ENCODE data around the gene HS3ST2.
A peak's percentile ranks its signal among the peaks of the same experiment; 100 is the strongest.

The HS3ST2 gene

DNA sequence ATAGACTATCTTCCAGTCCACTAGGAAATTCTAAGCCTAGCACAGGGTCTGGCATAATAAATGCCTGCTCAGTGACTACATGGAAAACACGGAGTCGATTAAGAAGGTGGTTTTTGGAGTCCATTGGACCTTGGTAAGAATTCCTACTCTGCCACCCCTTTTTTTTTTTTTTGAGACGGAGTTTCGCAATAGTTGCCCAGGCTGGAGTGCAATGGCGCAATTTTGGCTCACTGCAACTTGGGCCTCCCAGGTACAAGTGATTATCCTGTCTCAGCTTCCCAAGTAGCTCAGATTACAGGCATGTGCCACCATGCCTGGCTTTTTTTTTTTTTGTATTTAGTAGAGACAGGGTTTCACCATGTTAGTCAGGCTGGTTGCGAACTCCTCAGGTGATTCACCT is 123.2 kb downstream of the HS3ST2 start:
- H3K36me3 ChIP-seq (ENCODE audit: control insufficient read depth in 2 of 2, insufficient read depth in 1 of 2, low read length in 2 of 2) = no peaks in the 10 kb centered on the region
- CTCF ChIA-PET = interaction anchor here (0.8 kb wide), 1 partner anchor 553 kb away, joined by 5 read pairs; no protein-coding TSS in a partner anchor
- POLR2A ChIA-PET = no interaction called here
- TF ChIP-seq ZNF433 (tag by site-specific recombination; IDR thresholded peaks at IDR 0.05; ENCODE audit: low read depth) (no peak), ZNF701 (tag by site-specific recombination; IDR thresholded peaks at IDR 0.05) (no peak), ZNF366 (tag by site-specific recombination; conservative IDR thresholded peaks at IDR 0.05) (no peak), ZNF521 (tag by site-specific recombination; IDR thresholded peaks at IDR 0.05) (no peak), GLIS2 (tag by site-specific recombination; IDR thresholded peaks at IDR 0.05) (no peak), OSR2 (tag by site-specific recombination; IDR thresholded peaks at IDR 0.05) (peak; percentile 48; the same call in 1 of the 2 replicates), GLIS1 (tag by site-specific recombination; IDR thresholded peaks at IDR 0.05) (no peak), ZNF677 (tag by site-specific recombination; IDR thresholded peaks at IDR 0.05) (peak; percentile 66)
- TF ChIP-seq, protein P1, sequence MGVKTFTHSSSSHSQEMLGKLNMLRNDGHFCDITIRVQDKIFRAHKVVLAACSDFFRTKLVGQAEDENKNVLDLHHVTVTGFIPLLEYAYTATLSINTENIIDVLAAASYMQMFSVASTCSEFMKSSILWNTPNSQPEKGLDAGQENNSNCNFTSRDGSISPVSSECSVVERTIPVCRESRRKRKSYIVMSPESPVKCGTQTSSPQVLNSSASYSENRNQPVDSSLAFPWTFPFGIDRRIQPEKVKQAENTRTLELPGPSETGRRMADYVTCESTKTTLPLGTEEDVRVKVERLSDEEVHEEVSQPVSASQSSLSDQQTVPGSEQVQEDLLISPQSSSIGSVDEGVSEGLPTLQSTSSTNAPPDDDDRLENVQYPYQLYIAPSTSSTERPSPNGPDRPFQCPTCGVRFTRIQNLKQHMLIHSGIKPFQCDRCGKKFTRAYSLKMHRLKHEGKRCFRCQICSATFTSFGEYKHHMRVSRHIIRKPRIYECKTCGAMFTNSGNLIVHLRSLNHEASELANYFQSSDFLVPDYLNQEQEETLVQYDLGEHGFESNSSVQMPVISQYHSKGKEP (tag by site-specific recombination; IDR thresholded peaks at IDR 0.05) = peak; percentile 55; the same call in 1 of the 2 replicates
- TF ChIP-seq, protein P2, sequence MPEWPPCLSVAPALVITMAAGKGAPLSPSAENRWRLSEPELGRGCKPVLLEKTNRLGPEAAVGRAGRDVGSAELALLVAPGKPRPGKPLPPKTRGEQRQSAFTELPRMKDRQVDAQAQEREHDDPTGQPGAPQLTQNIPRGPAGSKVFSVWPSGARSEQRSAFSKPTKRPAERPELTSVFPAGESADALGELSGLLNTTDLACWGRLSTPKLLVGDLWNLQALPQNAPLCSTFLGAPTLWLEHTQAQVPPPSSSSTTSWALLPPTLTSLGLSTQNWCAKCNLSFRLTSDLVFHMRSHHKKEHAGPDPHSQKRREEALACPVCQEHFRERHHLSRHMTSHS (tag by site-specific recombination; IDR thresholded peaks at IDR 0.05) = no peak
- H3K27ac ChIP-seq (ENCODE audit: extremely low read depth, low read depth, low read length) = no peak overlapping the region
- H3K4me1 ChIP-seq (ENCODE audit: control insufficient read depth, insufficient read depth, low read length) = 0 out of 2 replicates have a peak, but pooled peaks cover 4% of the 10 kb centered on the region
- H3K4me3 ChIP-seq (ENCODE audit: low read depth, low read length) = no peak overlapping the region
- no peaks in the 10 kb centered on the region for H3K9me3 ChIP-seq (ENCODE audit: control insufficient read depth, insufficient read depth, low read depth, low read length)

DNA sequence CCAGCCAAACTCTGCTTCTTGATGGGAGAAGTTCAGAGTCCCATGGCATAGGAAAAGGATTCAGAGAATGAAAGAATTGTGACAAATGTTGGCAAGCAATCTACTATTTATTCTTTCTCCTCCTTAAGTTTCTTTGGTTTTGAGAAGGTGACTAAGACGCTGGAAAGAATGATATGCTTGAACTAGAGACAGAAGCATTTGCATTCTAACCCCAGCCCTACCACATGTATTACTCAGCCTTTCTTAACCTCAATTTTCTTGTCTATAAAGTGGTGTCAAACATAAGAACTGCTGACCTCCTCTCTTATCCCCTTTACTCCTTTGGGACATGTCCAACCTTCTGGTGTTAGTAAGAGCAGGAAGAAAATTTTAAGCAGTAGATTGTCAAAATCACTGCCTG is 124.7 kb downstream of the HS3ST2 start:
- no peak overlapping the region for H3K27ac ChIP-seq (ENCODE audit: extremely low read depth, low read depth, low read length)
- TF ChIP-seq ZFP3 (tag by site-specific recombination; IDR thresholded peaks at IDR 0.05; ENCODE audit: low read depth) (no peak), KLF10 (tag by site-specific recombination; IDR thresholded peaks at IDR 0.05) (no peak), KLF16 (tag by site-specific recombination; IDR thresholded peaks at IDR 0.05) (no peak), ZNF837 (tag by site-specific recombination; IDR thresholded peaks at IDR 0.05) (no peak)
- TF ChIP-seq, protein P3, sequence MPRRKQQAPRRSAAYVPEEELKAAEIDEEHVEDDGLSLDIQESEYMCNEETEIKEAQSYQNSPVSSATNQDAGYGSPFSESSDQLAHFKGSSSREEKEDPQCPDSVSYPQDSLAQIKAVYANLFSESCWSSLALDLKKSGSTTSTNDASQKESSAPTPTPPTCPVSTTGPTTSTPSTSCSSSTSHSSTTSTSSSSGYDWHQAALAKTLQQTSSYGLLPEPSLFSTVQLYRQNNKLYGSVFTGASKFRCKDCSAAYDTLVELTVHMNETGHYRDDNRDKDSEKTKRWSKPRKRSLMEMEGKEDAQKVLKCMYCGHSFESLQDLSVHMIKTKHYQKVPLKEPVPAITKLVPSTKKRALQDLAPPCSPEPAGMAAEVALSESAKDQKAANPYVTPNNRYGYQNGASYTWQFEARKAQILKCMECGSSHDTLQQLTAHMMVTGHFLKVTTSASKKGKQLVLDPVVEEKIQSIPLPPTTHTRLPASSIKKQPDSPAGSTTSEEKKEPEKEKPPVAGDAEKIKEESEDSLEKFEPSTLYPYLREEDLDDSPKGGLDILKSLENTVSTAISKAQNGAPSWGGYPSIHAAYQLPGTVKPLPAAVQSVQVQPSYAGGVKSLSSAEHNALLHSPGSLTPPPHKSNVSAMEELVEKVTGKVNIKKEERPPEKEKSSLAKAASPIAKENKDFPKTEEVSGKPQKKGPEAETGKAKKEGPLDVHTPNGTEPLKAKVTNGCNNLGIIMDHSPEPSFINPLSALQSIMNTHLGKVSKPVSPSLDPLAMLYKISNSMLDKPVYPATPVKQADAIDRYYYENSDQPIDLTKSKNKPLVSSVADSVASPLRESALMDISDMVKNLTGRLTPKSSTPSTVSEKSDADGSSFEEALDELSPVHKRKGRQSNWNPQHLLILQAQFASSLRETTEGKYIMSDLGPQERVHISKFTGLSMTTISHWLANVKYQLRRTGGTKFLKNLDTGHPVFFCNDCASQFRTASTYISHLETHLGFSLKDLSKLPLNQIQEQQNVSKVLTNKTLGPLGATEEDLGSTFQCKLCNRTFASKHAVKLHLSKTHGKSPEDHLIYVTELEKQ (tag by site-specific recombination; IDR thresholded peaks at IDR 0.05; ENCODE audit: borderline replicate concordance) = no peak
- TF ChIP-seq, protein P4, sequence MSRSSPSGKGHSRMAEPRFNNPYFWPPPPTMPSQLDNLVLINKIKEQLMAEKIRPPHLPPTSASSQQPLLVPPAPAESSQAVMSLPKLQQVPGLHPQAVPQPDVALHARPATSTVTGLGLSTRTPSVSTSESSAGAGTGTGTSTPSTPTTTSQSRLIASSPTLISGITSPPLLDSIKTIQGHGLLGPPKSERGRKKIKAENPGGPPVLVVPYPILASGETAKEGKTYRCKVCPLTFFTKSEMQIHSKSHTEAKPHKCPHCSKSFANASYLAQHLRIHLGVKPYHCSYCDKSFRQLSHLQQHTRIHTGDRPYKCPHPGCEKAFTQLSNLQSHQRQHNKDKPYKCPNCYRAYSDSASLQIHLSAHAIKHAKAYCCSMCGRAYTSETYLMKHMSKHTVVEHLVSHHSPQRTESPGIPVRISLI (tag by site-specific recombination; IDR thresholded peaks at IDR 0.05) = no peak
- TF ChIP-seq, protein P5, sequence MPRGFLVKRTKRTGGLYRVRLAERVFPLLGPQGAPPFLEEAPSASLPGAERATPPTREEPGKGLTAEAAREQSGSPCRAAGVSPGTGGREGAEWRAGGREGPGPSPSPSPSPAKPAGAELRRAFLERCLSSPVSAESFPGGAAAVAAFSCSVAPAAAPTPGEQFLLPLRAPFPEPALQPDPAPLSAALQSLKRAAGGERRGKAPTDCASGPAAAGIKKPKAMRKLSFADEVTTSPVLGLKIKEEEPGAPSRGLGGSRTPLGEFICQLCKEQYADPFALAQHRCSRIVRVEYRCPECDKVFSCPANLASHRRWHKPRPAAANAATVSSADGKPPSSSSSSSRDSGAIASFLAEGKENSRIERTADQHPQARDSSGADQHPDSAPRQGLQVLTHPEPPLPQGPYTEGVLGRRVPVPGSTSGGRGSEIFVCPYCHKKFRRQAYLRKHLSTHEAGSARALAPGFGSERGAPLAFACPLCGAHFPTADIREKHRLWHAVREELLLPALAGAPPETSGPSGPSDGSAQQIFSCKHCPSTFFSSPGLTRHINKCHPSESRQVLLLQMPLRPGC (tag by site-specific recombination; IDR thresholded peaks at IDR 0.05) = no peak
- no peak overlapping the region for H3K4me3 ChIP-seq (ENCODE audit: low read depth, low read length)
- no peaks in the 10 kb centered on the region for H3K9me3 ChIP-seq (ENCODE audit: control insufficient read depth, insufficient read depth, low read depth, low read length)
- CTCF ChIA-PET = no interaction called here
- POLR2A ChIA-PET = no interaction called here
- no peaks in the 10 kb centered on the region for H3K36me3 ChIP-seq (ENCODE audit: control insufficient read depth in 2 of 2, insufficient read depth in 1 of 2, low read length in 2 of 2)
- H3K4me1 ChIP-seq (ENCODE audit: control insufficient read depth, insufficient read depth, low read length) = peaks cover 6% of the 10 kb centered on the region; the same call in 1 of the 2 replicates
